ENCODE results near the gene UNC13A.

The UNC13A gene

DNA sequence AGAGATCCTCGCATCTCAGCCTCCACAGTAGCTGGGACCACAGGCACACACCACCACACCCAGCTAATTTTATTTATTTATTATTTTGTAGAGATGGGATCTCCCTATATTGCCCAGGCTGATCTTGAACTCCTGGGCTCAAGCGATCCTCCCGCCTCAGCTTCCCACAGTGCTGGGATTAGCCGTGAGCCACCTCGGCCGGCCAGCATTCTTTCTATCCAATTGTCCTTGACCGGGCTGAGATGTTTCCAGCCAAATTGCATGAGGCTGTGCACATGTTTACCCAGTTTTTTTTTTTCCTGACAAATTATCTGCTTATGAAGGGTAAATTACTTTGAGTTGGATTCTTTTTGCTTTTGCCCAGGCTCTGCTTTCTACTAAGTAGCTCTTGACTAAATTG is 28.2 kb downstream of the UNC13A start:
- no peak for DNase-seq

DNA sequence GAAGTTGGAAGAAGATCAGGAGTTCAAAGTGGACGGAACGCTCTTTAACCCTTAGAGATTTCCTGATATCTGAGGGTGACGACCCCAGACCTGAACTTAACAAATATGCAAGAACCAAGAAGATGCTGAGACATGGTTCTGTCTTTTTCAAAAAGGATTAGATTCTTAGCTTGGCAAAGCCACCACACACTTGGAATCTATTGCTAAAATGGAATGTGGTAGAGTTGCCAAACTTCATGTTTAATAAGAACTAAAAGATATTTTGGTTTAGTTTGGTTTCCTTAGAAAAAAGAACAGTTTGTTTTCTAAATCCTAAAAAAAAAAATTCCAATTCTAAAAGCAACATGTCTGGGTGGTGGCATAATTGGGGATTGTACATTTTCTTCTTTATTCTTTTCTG is 29.5 kb downstream of the UNC13A start:
- no peak for DNase-seq

DNA sequence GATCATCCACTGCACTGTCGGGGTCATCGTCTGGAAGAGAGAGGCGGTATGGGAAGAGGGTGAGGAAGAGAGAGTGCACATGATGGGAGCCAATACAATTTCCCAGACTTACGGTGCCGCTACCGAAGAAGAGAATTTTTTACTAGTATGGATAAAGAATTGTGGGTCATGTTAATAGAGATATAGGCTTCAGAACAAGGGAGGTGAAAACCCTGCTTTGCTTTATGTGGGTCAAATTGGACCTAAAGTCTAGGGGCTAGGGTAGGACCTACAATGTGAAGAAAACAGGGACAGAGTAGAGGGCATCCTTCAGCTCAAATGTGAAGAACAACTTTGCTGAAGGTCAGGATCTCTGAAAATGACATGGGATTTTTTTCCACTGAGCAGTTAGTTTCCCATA is 29.9 kb downstream of the UNC13A start:
- no peak for DNase-seq

DNA sequence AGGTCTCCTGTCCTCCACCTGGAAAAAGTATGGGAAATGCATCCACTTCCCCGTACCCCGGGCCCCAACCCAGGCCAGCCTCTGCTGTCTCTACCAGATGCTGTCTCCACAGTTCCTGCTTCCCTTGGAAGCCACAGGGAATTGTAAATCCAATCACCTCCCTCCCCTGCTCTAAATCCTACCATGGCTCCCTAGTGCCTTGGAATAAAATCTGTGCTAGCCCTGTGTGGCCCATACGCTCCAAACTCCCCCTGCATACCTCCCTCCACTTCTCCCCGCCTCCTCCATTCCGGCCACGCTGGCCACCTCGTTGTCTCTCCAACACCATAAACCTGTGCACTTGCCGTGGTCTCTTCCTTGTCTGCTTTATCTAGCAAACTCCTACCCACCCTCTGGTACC is 31.2 kb downstream of the UNC13A start:
- no peak for DNase-seq

DNA sequence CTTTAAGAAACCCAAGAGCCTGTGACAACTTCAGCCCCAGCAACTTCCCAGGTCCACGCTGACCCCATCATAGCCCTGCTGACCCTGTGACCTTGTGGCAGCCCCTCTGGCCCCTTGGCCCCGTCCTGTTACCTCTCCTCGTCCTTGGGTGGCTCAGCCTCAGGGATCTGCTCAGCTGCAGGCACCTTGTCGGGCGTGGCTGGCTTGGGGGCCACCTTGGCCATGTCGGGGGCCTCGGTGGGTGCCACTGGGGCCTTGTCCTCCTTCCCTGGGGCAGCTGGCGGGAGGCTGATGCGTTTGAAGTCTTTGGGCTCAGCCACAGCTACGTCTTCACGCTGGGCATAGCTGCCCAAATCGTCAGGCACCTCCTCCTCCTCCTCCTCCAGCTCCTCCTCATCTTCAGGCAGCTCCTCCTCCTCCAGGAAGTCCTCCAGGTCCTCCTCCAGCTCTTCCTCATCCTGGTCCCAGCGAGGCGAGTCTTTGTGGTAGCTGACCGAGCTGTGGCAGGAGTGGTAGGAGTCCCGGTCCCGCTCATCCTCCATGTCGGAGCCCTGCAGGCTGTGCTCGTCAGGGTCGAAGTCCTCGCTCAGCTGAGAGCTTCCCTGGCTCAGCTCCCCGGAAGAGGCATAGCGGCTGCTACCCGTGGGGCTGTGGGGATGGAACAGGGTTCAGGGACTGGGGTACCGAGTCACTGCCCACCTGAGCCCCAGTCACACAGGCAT is 32.2 kb downstream of the UNC13A start:
- no peak for DNase-seq

DNA sequence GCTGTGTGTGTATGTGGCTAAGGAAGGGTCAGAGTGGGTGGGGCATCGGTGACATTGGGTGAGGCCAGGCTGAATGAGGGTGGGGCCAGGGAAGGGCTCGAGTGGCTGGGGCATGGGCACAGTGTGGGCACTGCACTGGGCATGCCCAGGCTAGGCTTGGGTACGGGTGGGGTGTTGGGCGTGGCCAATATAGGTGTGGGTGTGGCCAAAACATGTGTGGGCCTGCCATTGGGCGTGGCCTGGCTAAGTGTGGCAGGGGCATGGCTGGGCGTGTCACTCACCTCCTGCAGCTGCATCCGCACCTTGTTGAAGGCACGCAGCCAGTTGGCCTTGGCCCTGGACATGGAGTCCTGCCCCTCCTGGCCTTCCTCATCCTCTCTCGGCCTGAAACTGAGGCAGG is 33.2 kb downstream of the UNC13A start:
- no peak for DNase-seq

DNA sequence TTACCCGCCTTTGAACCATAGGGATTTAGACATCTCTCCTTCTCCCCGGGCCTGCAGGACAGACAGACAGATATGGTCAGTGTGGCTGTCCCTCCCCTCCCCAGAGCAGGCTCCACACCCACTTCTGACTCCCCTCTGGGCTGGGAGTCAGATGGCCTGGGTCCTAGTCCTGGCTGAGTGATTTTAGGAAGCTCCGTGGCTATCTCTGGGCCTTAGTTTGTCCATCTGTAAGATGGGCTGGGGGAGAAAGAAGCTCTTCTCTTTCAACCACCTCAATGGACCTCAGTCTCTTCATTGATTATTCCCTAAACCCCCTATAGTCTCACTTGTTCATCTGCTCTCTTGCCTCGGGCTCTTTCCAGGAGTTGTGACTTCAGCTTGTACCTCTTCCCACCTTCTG is 35.5 kb downstream of the UNC13A start:
- no peak for DNase-seq

DNA sequence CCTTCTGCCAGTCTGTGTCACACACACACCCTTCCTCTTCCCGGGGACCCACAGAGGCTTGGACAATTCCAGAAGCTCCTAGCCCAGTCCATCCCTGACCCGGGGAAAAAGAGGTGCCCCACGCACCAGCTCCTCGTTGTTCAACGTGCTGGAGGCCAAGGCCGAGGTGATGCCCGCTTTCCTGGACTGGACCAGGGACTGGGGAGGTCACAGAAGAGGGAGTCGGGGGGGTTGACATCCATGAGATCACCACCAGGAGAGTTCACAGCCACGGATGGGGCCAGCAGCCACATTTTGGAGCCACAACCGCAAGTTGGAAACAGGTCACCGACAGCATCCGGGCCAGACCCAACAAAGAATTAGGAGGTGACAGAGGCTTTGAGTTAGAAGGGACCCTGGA is 39.4 kb downstream of the UNC13A start:
- no peak for DNase-seq

DNA sequence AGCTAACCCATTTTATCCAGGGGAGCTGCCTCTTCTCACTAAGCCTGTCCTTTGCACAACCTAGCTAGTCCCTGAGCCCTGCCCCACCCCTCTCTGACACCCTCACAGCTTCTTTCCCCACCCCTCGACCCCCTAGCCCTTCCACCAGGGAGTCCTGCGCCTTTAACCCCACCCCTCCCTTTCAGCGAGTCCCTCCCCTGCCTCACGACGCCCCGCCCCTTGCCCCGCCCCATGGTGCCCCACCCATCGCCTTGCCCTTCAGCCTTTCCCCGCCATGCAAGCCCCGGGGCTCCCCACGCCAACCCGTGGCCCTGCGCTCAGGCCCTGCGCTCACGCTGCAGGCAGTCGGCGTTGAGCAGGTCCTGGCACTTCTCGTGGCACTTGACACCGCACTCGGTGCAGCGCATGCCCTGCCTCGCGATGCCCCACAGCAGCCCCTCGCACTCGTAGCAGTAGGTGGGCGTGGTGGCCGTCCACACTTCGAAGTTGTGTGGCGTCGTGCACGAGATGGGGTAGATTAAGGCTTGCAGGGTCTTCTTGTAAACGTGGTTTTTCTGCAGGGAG is 40.0 kb downstream of the UNC13A start:
- DNase-seq = no peak

DNA sequence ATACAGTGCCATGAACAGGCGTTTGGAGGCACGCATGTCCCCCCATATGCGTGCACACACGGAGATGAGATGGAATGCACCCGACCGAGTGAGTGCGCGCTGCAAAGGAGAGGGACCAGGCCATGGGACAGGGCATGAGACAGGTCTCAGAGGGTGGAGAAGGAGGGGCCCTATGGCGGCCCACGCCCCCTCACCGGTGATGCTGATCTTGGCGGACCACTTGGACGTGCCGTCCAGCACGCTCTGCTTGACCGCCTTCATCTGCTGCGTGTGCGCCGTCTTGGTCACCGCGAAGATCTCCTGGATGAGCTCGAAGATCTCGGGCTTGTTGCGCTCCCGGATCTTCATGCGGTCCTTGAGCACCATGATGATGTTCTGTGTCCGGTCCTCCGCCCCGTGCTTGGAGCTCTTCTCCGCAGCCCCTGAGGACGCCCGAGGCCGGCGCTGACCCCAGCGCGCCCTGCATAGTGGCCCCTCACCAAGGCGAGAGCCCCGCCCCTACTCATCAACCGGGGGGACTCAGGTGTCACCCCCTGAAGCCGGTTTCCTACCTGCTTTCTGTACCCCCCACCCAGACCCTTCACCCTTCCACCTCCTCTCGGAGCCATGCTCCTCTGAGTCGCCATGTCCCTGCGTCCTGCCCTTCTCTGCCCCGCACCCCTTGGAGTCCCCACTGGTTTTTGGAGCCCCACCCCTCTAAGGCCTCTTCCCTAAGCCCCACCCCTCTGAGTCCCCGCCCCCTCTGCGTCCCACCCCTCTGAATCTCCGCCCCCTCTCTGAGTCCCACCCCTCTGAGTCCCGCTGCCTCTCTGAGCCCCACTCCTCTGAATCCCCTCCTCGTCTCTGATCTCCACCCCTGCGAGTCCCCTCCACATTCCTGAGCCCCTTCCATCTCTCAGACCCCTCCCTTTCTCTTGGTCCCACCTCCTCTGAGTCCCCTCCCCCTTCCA is 40.8 kb downstream of the UNC13A start:
- DNase-seq = no peak

DNA sequence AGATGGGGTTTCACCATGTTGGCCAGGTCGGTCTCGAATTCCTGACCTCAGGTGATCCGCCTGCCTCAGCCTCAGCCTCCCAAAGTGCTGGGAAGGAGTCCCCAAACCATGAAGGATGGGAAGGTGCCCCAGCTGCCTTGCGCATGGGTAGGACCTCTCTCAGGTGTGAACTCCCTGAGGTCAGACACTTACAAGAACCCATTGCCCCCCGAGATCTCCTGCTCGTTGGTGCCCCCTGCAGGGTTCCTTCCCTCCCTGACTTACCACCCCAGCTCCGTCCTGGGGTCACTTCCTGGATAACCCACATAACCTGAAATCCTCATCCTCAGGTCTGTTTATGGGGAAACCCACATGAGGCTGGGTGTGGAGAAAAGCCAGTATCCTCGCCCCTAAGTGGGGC is 41.7 kb downstream of the UNC13A start:
- DNase-seq = no peak

DNA sequence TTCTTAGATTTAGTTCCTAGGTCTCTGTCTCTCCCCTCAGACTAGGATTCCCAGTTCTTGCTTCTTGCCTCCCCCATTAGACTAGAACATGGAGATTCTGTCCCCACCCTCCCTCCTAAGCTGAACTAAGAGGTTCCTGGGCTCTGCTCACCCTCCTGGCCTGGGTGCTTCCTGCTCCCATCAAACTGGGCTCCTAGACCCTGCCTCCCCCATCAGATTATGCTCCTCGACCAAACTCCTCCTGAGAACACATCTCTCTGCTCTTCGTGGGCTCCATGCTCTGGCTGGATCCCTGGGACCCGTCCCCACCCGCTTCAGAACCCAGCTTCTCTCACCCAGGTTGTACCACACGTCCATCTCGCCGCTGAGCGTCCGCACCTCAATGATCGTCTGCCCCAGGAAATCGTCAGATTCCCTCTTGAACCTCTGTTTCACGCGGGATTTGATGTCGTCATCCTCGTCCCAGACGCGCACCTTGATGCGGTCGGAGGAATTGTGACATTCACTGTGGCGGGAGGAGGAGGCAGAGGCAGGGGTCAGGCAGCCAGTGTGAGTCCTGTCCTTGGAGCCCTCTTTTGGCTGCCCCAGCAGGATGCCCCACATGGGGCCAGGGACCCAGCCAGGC is 42.7 kb downstream of the UNC13A start:
- no peak for DNase-seq

DNA sequence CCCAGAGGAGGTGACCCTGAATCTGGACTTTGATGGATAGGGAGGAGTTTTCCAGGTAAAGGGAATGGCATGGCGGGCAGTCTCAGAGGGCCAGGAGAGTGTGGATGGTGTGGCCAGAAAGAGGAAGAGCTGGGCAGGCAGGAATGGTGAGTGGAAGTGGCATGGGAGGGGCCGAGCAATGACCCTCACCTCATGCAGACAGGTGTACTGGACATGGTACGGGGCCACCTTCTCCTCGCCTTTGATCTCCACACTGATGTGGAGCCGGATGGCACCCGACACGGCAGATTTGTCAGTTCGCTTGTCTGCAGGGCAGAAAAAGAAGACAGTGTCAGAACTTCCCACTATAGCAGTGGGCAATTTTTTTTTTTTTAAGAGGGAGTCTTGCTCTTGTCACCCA is 45.5 kb downstream of the UNC13A start:
- no peak for DNase-seq

DNA sequence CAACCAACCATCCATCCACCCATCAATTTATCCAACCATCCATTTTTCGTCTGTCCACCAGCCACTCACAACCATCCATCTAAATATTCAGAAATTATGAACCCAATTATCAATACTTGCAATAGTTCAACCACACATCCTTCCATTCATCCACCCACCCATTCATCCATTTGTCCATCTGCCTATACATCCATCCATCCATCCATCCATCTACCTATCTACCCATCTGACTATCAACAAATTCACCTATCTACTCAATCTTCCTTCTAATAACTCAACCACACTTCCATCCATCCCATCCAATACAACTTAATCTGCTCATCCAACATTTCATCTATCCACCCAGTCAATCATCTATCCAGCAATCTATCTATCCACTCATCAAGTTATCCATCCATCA is 46.3 kb downstream of the UNC13A start:
- no peak for DNase-seq

DNA sequence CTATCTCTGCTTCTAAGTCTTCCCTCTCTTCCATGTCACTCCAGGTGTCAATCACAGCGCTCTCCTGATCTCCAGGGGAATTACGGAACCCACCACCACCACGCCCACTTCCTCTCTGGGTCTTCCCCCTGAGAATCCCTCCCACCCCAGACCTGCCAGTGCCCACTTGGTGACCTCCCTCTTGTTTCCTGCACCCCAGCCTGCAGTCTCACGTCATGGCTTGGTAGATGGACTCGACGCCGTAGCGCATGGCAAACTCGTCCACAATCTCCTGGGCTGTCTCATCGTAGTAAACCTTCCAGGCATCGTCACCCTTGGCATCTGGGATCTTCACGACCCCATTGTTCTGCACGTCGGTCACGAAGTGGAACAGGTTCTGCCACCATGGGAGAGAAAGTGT is 47.0 kb downstream of the UNC13A start:
- no peak for DNase-seq

DNA sequence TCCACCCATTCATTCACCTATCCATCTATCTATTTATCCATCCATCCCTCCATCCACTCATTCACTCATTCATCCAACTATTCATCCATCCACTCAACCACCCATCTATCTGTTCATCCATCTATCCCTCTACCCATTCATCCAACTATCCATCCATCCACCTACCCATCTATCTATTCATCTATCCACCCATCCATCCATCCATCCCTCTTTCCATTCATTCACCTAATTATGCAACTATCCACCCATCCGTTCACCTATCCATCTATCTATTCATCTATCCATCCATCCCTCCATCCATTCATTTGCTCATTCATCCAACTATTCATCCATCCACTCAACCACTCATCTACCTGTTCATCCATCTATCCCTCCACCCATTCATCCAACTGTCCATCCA is 54.5 kb downstream of the UNC13A start:
- DNase-seq = no peak

DNA sequence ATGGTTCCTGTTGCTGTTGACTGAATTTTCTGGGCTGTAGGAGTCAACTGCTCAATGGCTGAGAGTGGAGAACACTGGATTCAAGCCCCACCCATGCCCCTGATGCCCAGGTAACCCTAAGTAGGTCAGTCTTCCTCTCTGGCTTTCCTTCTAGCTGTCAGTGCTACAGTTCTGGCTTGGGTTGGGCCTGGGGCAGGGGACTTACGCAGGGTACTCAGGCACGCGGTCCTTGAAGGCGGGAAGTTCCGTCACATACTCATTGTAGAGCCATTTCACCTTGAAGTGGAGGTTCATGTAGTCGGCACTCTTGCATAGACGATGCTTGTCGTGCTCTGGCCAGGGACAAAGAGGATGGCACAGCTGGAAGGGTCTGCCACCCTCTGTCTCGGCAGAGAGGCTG is 55.6 kb downstream of the UNC13A start:
- no peak for DNase-seq

DNA sequence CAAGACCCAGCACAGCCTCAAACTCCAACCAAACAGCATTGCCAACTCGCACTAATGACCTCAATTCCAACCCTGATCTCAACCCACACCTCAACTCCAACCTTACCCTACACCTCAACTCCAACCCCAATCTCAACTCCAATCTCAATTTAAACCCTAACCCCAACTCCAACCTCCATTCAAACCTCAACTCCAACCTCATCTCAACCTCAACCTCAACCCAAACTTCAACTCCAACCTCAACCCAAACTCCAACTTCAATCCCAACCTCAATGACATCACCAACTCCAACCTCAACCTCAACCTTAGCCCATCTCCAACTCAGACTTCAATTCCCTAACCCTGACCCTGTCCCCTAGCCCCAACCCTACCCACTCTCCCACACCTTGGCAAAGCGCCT is 58.4 kb downstream of the UNC13A start:
- no peak for DNase-seq

DNA sequence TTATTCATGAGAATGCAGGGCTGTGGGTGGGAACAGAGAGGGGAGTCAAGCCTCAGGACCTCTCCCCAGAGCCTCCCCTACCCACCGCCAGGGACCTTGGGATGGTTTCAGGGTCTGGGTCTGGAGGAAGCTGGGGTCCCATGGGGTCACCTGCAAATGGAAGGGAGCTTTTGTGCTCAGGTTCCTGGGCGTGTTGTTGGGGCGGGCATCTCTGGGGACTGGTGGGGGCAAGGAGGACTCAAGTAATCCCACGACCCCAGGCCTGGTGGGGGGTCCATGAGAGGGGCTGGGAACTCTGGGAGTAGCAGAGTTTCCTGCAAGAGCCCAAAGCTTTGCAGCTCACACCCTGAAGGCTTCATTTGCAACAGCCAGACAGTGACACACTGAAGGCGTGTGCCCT is 60.2 kb downstream of the UNC13A start:
- DNase-seq = no peak

DNA sequence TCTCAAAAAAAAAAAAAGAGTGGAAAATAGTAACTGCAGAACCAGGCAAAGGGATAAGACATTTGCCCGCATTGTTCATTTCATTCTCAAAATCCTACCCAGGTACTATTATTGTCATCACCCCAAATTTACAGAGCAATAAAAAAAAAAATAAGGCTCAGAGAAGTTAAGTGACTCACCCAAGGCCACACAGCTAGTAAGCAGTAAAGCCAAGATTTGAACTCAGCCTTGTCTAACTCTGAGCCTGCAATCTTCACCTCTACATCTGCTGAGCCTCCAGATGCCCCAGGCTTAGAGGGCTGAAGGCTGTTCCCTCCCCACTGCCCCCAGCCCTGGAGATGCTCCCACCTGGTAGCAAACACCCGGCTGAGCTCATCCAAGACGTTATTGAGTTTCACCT is 61.0 kb downstream of the UNC13A start:
- no peak for DNase-seq

DNA sequence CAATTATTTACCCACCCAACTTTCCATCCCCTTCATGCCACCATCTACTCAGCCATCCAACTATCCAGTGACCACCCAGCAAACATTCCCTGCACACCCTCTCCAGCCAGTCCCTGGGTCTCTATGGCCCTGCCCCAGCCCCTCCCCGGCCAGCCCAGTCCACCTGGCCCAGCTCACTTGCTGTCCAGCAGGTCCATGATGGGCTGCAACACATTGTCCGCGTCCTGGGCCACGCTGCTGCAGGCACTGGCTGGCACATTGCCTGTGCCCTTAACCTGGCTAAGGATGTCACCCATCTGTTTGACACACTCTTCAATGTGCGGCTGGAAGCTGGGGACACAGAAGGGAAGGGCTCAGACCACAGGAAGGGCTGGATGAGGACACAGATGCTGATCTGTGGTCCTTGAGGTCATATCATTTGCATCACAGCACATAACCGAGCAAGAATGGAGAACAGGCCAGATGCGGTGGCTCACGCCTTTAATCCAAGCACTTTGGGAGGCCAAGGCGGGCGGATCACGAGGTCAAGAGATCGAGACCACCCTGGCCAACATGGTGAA is 61.6 kb downstream of the UNC13A start:
- DNase-seq = no peak

DNA sequence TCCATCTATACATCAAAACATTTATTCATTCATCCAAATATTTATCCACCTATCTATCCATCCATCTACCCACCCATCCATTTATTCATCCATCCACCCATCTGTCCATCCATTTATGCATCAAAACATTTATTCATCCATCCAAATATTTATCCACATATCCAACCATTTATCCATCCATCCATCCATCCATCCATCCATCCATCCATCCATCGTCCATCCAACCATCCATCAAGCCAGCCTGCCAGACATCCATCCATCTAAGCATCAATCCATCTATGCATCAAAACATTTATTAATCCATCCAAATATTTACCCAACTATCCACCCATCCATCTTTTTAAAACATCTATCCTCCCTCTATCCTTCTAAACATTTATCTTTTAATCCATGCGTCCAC is 62.2 kb downstream of the UNC13A start:
- no peak for DNase-seq

DNA sequence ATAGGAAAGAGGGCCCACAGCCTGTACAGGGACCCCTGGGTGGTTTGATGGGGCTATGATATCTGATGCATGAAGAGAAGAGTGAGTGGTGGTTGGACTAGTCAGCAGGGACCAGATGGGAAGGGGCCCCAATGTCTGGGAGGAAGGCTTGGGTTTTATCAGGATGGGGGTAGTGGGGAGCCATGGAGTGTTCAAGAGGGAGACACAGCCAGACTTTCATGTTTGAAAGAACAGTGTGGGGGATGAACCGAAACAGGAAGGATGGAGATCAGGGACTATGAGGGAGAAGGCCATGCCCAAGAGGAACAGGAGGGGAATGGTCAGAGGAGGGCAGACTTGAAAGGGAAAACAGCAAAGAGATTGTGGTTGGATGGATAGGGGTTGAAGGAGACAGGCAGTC is 63.1 kb downstream of the UNC13A start:
- DNase-seq = no peak

Measured in CD4-positive, alpha-beta T cell treated with Interleukin-12 subunit alpha and Interleukin-12 subunit beta, for 1 hour (primary cell).